ENCODE data around the gene DAD1.
"Not testable (repeated sequence)": the region's sequence is repeated elsewhere in the genome, so short reads cannot be mapped to it uniquely, and the experiment has no call there.

Gene DAD1

DNA sequence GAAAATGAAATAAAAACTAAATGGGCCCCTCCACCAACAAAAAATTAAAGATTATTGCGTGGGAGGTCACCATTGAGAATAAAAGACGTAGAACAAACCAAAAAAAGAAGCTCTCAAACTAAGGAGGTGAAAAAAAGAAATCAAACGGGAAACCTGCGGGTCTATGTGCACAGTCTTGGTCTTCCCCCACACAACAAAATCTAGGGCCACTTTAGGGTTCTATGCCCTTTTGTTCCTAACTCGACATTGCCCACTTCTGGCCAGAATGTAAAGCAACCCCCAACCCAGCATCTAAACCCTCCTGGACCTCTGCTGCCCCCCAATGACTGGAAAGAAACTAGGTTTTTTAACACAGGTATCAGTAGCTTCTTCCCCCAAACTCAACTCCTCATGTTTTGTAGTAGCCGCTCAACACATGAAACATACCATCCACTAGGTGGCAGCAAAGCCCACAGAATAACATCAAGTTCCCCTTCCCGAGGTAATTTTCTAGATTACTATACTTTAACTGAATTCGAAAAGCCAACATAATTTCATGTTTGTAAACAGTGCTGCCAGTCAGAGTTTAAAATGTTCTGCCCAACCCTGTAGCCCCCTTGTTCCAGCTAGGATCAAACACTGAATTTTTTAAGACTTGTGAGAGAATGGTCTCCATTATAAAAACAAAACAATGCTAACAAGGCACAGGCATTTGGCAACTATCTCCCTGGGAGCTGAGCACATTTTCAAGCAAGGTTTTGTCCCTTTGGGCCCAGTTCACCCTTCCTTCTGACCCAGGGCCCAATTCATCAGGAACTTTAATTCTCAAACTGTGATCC is 18.7 kb downstream of the DAD1 start:
- no peak overlapping the region for H3K4me3 ChIP-seq (ENCODE audit: low read depth, low read length)
- TF ChIP-seq, protein P1, sequence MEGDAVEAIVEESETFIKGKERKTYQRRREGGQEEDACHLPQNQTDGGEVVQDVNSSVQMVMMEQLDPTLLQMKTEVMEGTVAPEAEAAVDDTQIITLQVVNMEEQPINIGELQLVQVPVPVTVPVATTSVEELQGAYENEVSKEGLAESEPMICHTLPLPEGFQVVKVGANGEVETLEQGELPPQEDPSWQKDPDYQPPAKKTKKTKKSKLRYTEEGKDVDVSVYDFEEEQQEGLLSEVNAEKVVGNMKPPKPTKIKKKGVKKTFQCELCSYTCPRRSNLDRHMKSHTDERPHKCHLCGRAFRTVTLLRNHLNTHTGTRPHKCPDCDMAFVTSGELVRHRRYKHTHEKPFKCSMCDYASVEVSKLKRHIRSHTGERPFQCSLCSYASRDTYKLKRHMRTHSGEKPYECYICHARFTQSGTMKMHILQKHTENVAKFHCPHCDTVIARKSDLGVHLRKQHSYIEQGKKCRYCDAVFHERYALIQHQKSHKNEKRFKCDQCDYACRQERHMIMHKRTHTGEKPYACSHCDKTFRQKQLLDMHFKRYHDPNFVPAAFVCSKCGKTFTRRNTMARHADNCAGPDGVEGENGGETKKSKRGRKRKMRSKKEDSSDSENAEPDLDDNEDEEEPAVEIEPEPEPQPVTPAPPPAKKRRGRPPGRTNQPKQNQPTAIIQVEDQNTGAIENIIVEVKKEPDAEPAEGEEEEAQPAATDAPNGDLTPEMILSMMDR (conservative IDR thresholded peaks at IDR 0.05; ENCODE audit: low read depth, low read length): peak; percentile 68
- DNase-seq (ENCODE audit: low read depth): peak; percentile 91

DNA sequence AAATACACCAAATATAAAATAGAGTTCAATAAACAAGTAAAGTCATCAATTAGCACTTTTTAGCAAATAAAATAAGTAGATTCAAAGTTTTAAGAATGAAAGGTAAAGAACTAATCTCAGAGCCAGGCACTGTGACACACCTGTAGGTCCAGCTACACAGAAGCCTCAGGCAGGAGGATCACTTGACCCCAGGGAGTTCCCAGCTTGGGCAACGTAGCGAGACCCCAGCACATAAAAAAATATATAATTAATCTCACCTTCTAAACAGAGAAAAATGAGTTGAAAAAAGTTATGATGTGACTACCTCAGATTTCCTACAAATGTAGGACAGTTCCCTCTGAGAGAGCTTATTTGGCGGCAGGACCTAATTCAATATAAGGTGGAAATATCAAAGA is 19.3 kb downstream of the DAD1 start:
- no peak overlapping the region for H3K4me3 ChIP-seq (ENCODE audit: low read depth, low read length)
- DNase-seq (ENCODE audit: low read depth): no peak
- TF ChIP-seq, protein P1 (conservative IDR thresholded peaks at IDR 0.05; ENCODE audit: low read depth, low read length): no peak

DNA sequence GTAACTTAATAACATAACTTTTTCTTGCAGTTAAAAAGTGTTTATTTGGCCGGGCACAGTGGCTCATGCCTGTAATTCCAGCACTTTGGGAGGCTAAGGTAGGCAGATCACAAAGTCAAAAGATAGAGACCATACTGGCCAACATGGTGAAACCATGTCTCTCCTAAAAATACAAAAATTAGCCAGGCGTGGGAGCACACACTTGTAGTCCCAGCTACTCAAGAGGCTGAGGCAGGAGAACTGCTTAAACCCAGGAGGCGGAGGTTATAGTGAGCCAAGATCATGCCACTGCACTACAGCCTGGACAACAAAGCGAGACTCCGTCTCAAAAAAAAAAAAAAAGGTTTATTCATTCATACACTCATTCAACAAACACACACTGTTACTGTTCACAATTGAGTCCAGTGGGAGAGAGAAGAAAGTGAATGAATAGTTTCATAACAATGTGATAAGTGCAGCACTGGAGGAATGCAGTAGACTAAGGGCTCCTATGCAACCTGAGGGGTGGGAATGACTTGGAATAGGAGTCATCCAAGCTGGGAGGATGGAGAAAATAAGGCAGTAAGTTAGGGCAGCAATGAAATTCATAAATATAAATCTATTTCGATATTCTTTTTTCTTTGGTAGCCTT is 19.8 kb downstream of the DAD1 start:
- no peak overlapping the region for H3K4me3 ChIP-seq (ENCODE audit: low read depth, low read length)
- TF ChIP-seq, protein P1 (conservative IDR thresholded peaks at IDR 0.05; ENCODE audit: low read depth, low read length): no peak
- DNase-seq (ENCODE audit: low read depth): no peak

DNA sequence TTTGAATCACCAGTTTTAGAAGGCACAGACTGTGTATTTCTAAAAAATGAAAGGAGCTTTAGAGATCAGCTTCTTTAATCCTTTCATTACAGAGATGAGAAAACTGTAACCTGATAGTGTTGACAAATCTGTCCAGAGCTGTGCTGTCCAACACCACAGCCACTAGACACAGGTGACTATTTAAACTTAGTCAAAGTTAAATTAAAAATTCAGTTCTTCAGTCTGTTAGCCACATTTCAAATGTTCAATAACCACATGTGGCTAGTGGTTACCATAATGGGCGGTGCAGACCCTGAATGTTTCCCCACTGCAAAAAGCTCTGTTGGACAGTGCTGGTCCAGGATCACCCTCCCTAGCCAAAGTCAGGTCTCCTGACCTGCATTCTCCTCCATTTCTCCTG is 21.6 kb downstream of the DAD1 start:
- no peak overlapping the region for H3K4me3 ChIP-seq (ENCODE audit: low read depth, low read length)
- TF ChIP-seq, protein P1 (conservative IDR thresholded peaks at IDR 0.05; ENCODE audit: low read depth, low read length): no peak
- no peak for DNase-seq (ENCODE audit: low read depth)

DNA sequence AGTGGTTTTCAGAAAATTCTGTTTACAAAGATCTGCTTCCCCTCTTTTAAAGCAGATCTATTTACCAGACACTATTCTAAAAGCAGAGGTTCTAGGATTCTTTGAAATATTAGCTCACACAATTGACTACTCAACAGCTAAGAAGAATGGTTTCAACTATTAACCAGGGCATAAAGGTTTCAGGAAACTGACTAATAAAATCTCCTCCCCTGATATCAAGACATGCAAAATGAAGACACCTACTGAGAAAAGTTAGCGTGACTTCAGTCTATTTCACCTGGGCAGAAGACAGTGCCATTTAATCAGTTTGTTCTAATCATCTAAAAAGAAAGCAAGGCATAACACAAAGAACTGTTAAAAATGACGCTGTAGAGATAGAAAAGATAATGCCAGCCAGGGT is 22.2 kb downstream of the DAD1 start:
- no peak overlapping the region for H3K4me3 ChIP-seq (ENCODE audit: low read depth, low read length)
- no peak for DNase-seq (ENCODE audit: low read depth)
- TF ChIP-seq, protein P1 (conservative IDR thresholded peaks at IDR 0.05; ENCODE audit: low read depth, low read length): no peak

DNA sequence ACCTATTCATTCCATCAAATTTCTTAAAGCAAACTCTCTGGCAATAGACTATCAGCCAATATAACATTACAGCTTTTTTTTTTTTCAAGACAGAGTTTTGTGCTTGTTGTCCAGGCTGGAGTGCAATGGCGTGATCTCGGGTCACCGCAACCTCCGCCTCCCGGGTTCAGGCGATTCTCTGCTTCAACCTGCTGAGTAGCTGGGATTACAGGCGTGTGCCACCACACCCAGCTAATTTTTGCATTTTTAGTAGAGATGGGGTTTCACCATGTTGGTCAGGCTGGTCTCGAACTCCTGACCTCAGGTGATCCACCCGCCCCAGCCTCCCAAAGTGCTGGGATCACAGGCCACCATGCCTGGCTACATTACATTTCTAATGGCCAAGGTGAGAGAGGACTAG is 22.8 kb downstream of the DAD1 start:
- not testable (repeated sequence) for H3K4me3 ChIP-seq (ENCODE audit: low read depth, low read length); DNase-seq (ENCODE audit: low read depth)

DNA sequence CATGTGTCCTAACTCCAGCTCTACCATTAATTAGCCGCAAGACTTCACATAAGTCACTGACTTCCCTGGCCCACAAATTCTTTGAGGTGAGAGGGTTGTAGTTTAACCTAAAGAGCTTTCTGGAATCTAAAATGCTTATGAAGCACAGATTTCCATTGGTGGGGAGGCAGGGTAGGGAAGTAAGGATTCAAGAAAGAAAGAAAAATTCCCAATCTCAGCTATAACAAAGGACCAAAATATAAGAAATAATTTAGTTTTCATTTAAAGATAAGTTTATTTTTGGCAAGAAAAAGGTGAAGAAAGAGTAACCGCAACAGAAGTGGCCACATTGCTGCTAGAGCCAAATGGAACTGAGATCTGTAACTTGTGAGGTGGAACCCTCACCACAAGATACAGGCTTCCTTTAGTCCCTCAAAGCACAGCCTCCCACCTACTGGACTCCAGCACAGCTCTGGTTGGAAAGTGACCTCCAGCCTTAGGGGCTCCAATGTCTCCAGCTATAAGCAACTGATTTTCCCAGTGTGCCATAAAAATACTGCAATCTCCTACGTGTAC is 23.6 kb downstream of the DAD1 start:
- TF ChIP-seq, protein P1 (conservative IDR thresholded peaks at IDR 0.05; ENCODE audit: low read depth, low read length): no peak
- H3K4me3 ChIP-seq (ENCODE audit: low read depth, low read length): no peak overlapping the region
- no peak for DNase-seq (ENCODE audit: low read depth)

All from choroid plexus epithelial cell (primary cell).